HL-60 (cell line): Measurements from ENCODE around the gene TNFRSF9.

ENCODE experiments used
- DNase-seq, 2 experiments: peaks; one replicate each; pipeline ENCODE4 v3.0.0-alpha.2; 2010 to 2020; ENCODE audit warnings: low read depth in 1 of 2, low spot score in 1 of 2
- H3K27ac ChIP-seq: fragments of 250-450 bp; sonication (Bioruptor Pico); replicated peaks from 2 replicates; pipeline ENCODE4 v1.5.1; 2020; ENCODE audit warnings: mild to moderate bottlenecking, moderate library complexity
- H3K27me3 ChIP-seq: fragments of 250-450 bp; sonication (Bioruptor Pico); 2 replicates; pipeline ENCODE4 v1.5.1; 2021; ENCODE audit warnings: mild to moderate bottlenecking, moderate library complexity; ENCODE audit not compliant: insufficient read depth, poor library complexity, severe bottlenecking
- H3K4me3 ChIP-seq: replicated peaks from 2 replicates; pipeline ENCODE4 v1.5.1; 2011; ENCODE audit warnings: mild to moderate bottlenecking, control low read depth, low read length; ENCODE audit not compliant: insufficient read depth
- CTCF ChIP-seq: IDR thresholded peaks from one replicate; pipeline ENCODE4 v1.5.1; 2011; ENCODE audit warnings: low read length, control low read depth, inconsistent platforms; ENCODE audit not compliant: insufficient read depth
- GABPA ChIP-seq: IDR thresholded peaks from 2 replicates; pipeline ENCODE4 v1.6.1; 2012; ENCODE audit warnings: low read depth
- POLR2AphosphoS5 ChIP-seq: IDR thresholded peaks from 2 replicates; pipeline ENCODE4 v1.6.1; 2012; ENCODE audit warnings: low read depth
- SPI1 ChIP-seq: IDR thresholded peaks from 2 replicates; pipeline ENCODE4 v1.6.1; 2012; ENCODE audit warnings: low read depth, mild to moderate bottlenecking, borderline replicate concordance
- TF ChIP-seq, protein P1 (sequence below): IDR thresholded peaks from 2 replicates; pipeline ENCODE4 v1.6.1; 2012; ENCODE audit warnings: low read depth; ENCODE audit not compliant: insufficient replicate concordance

TNFRSF9 gene

DNA sequence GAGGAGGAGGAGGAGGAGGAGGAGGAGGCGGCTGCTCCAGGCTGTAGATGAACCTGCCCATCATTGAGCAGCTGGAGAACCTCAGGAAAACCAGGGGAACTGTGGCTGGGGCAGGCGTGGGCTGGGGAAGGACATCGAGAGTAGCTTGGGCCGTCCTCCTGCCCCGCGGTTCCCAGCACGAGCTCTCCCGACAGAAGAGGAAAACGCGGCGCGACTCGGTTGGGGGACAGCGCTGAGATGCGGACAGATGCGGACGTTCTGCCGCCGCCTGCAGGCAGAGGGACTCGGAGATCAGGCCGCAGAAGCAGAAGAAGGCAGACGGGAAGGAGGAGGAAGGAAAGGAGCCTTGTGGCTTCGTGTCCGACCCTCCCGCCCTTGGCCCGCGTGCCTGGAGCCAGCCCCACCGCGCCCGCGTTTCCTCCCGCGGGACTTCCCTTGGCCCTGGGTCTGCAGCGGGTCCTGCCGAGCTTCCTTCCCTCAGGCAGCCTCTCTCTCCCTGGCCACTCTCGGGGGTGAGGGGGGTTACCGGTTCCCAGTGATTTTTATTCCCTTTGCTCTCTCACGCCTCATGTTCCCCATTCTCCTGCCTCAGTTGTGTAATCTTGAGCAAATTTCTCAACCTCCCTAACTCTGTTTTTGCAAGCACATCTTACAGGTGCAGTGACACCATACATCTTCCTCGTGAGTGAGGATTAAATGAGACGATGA is 1.7 kb upstream of the TNFRSF9 start:
- peak overlapping the region; percentile 26 for H3K4me3 ChIP-seq
- peak overlapping the region; percentile 74 for H3K27ac ChIP-seq
- H3K27me3 ChIP-seq: no peaks in the 10 kb centered on the region
- peak; percentile 89 to 92 for DNase-seq
- TF ChIP-seq, protein P1, sequence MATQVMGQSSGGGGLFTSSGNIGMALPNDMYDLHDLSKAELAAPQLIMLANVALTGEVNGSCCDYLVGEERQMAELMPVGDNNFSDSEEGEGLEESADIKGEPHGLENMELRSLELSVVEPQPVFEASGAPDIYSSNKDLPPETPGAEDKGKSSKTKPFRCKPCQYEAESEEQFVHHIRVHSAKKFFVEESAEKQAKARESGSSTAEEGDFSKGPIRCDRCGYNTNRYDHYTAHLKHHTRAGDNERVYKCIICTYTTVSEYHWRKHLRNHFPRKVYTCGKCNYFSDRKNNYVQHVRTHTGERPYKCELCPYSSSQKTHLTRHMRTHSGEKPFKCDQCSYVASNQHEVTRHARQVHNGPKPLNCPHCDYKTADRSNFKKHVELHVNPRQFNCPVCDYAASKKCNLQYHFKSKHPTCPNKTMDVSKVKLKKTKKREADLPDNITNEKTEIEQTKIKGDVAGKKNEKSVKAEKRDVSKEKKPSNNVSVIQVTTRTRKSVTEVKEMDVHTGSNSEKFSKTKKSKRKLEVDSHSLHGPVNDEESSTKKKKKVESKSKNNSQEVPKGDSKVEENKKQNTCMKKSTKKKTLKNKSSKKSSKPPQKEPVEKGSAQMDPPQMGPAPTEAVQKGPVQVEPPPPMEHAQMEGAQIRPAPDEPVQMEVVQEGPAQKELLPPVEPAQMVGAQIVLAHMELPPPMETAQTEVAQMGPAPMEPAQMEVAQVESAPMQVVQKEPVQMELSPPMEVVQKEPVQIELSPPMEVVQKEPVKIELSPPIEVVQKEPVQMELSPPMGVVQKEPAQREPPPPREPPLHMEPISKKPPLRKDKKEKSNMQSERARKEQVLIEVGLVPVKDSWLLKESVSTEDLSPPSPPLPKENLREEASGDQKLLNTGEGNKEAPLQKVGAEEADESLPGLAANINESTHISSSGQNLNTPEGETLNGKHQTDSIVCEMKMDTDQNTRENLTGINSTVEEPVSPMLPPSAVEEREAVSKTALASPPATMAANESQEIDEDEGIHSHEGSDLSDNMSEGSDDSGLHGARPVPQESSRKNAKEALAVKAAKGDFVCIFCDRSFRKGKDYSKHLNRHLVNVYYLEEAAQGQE: peak; percentile 35
- no peak; the same call in 1 of the 2 replicates for TF ChIP-seq GABPA
- peak; percentile 1 for TF ChIP-seq CTCF
- peak; percentile 58; the same call in 1 of the 2 replicates for TF ChIP-seq SPI1
- peak; percentile 54 for TF ChIP-seq POLR2AphosphoS5

- no peak overlapping the region for H3K4me3 ChIP-seq
- peak overlapping the region; percentile 74 for H3K27ac ChIP-seq
- TF ChIP-seq, protein P1: no peak
- no peak for TF ChIP-seq SPI1
- no peak for TF ChIP-seq CTCF
- TF ChIP-seq POLR2AphosphoS5: no peak
- no peak for TF ChIP-seq GABPA
- H3K27me3 ChIP-seq: no peaks in the 10 kb centered on the region
- no peak for DNase-seq
Observed at GRCh38 chr1:7941437-7941793, 776 bp upstream of the TNFRSF9 start.

GRCh38 chr1:7940034-7940433 is 605 bp downstream of the TNFRSF9 start:
- no peaks in the 10 kb centered on the region for H3K27me3 ChIP-seq
- no peak for TF ChIP-seq GABPA
- TF ChIP-seq CTCF: no peak
- no peak overlapping the region for H3K4me3 ChIP-seq

DNA sequence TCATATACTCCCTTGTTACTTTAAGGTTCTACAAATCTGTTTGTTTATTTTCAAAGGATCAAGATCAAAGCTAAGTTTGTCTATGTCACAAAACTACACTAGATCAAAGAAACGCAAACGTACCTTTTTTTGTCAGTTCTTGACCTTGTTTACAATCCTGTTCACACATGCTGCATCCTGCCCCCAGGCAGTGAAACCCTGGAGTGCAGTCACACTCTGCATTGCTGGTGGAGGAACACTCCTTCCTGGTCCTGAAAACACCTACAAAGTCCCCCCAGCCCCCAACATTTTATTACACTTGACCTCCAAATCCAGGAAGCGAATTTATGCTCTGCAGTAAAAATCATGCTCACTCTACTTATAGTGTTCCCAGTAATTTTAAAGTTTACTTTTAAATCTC is 2.6 kb downstream of the TNFRSF9 start:
- no peak overlapping the region for H3K27ac ChIP-seq
- H3K4me3 ChIP-seq: no peak overlapping the region
- DNase-seq: no peak
- no peaks in the 10 kb centered on the region for H3K27me3 ChIP-seq
- TF ChIP-seq SPI1 (no peak), POLR2AphosphoS5 (no peak), GABPA (no peak), CTCF (no peak)
- TF ChIP-seq, protein P1: no peak

More at GRCh38 chr1:7940034-7940433, 605 bp downstream of the TNFRSF9 start:
- no peak overlapping the region for H3K27ac ChIP-seq
- DNase-seq: no peak
